Astrocyte (in vitro differentiated cells and primary cell): ENCODE data around the gene RNF167.

Source experiments
- CTCF ChIP-seq: IDR thresholded peaks from 2 replicates; pipeline ENCODE4 v1.5.1; 2011; ENCODE audit warnings: low read depth, mild to moderate bottlenecking, inconsistent platforms, low read length, moderate library complexity; ENCODE audit not compliant: insufficient read depth
- EZH2 ChIP-seq: IDR thresholded peaks from 2 replicates; pipeline ENCODE4 v1.6.1; 2012; ENCODE audit warnings: mild to moderate bottlenecking, low read length, inconsistent platforms; ENCODE audit not compliant: insufficient read depth

GRCh38 chr17:4946312-4946976 lies 6.4 kb downstream of the RNF167 start:
- TF ChIP-seq CTCF (no peak), EZH2 (no peak)
